ENCODE results near the gene UNC13B. TPM values are rescaled to one million over a fixed set of nuclear protein-coding genes. Genes with fewer than 3 reads are reported as not detected.

Gene UNC13B
- total RNA-seq, 1 donor from 2014 or later, result 15.5 TPM

DNA sequence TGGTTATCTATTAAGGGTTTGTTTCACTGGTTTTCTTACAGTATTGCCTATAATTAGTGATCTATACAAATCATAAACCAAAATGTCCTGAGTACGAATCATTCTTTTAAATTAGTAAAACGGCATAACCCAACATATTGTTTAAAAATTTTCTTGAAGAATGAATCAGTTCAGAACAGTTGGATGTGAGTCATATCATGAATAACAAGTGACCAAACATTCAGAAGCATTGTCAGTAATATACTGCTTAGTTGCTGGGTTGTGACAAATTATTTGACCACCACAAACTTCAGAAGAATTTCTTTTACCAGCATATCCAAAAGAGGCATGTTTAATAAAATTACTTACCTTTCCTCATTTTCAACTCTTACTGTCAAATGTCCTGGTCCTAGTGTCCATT, 111.2 kb downstream of the UNC13B start:
- DNase-seq (ENCODE audit: low read depth in 2 of 2), result peak in 1 of 2 donors; percentile 73

DNA sequence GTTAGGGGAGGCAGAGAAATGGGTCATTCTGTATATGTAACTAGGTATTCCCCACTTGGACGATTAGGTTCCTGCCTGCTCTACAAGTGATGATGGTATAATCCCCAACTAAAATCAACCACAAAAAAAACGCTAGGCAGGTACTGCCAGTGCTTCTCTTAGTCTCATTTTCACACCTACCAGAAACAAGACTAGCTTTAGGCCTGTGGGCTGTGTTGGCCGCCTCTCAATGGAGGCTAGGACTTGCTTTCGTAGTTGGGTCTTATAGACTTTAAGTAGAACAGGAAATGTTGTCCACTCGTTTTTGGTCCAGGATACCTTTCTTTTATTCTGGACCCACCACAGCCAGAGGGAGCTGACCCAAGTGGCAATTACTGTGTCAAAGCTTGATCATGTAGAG, 111.8 kb downstream of the UNC13B start:
- DNase-seq (ENCODE audit: low read depth in 2 of 2), result no peak

DNA sequence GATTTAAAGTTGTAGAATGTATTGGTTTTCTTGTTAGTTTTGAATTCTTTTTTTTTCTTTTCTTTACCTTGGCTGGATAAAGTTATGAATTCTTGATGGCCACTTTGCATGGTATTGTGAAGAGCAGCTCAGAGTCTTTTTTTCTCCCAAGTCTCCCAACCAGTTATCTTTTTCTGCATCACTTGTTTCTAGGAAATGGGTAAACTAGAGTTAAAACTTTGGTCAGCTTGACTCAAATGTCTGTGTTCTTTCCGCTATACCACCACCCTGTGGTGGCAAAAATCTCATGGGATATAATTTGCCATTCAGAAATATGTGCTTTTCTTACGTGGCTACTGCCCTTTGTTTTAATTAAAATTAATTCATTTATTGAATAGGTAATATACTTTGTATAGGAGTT, 113.2 kb downstream of the UNC13B start:
- no peak for DNase-seq (ENCODE audit: low read depth in 2 of 2)

DNA sequence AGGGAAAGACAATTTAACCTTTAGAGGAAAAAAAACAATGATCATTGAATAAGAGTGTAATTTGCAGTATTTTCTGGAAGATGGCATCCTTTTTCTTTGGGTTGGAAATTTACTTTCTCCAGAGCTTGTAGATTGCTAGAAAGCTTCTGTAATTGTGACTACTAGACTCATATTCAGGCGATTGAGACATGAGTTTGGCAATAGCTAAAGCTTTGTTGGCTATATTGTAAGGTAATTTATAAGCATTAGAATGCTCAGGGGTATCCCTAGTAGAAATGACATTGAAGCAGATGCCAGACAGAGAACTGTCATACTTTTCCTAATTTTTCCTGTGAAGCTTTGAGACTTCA, 115.3 kb downstream of the UNC13B start:
- no peak for DNase-seq (ENCODE audit: low read depth in 2 of 2)

DNA sequence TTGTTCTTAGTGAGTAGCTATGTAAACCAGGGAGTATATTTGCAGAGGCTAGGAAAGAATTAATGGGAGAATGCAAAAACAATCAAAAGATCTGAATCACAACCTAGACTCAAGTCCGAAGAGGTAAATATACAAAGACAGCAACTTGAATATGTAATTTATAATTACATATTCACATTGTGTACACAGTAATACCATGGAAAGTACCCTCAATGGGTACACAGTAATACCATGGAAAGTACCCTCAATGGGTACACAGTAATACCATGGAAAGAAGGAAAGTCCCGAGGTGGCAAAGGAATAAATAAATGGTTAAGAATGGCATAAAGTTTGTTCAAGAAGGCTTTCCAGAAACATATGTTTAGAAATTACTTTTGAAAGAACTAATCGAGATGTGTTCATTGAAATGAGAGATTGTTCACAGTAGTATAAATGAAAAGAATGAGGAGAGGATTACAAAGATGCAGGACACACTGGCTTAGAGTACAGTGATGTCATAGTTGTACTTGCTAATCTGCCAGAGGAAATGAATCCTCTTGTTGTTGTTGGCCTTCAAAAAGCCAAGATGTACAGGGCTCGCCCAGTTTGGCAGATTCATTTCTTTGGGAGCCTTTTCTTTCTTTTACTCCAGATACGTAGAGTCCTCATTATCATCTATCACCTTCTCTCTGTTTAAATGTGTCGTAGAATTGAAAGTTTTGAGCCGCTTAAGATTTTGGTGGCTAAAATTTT, 116.0 kb downstream of the UNC13B start:
- peak; percentile 9 to 84 for DNase-seq (ENCODE audit: low read depth in 2 of 2)

DNA sequence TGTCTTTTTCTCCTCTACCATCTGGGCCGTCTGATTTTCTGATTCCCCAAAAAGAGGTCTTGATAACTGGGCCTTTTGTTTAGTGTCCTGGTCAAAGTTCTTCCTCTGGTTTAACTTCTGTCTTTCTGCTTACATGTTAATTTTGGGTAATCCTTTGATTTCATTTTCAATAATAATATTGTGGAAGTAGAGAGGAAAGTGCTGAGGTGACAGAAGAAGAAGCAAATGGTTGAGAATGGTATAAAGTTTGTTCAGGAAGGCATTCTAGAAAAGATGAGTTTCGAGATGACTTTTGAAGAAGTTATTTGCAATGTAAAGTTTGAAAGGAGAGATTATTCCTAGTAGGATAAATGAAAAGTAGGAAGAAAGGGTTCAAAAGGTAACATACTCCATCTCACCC, 118.1 kb downstream of the UNC13B start:
- no peak for DNase-seq (ENCODE audit: low read depth in 2 of 2)

DNA sequence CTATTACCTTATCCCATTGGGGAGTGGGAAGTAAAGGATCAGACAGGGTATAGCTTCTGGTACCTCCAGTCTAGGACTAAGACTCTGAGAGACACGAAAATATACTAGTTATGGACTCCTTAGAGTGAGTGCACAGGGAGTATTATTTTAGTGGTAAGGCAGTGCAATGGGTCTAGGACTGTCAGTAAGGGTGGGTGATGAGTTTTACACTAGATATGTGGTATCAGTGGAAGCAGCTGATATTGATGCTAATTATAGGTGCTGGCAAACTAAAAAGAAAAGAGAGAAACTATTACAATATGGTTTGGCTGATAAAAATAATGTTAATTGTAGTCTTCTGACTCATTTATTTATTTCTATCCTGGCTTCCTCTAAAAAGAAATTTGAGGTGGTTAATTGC, 118.6 kb downstream of the UNC13B start:
- DNase-seq (ENCODE audit: low read depth in 2 of 2), result no peak

DNA sequence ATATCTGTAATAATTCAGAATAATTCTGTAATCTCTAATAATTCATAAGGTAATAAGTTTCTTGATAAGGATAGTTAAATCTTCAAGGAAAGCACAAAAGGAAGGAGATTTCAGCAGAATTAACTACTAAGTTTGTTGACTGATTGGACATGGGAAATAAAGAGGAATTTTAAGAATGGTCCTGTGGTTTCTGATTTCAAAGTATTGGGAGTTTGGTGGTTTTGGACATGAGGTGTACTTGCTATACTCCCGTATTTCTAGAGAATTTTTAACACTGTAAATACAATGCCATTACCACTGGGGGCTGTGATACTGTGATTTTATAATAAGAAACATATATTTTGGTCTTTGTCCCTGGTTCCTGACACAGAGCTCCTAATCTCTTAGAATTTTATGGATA, 123.9 kb downstream of the UNC13B start:
- DNase-seq (ENCODE audit: low read depth in 2 of 2), result no peak

DNA sequence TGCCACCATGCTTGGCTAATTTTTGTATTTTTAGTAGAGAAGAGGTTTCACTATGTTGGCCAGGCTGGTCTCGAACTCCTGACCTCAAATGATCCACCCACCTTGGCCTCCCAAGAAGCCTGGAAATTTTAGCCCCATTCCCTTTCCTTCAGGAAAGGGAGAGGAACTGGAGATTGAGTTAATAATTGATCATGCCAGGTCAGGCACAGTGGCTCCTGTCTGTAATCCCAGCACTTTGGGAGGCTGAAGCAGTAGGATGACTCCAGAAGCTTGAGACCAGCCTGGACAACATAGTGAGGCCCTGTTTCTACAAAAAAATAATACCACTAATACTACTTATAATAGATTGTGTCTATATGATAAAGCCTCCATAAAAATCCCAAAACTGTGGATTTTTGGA, 124.6 kb downstream of the UNC13B start:
- DNase-seq (ENCODE audit: low read depth in 2 of 2), result no peak

DNA sequence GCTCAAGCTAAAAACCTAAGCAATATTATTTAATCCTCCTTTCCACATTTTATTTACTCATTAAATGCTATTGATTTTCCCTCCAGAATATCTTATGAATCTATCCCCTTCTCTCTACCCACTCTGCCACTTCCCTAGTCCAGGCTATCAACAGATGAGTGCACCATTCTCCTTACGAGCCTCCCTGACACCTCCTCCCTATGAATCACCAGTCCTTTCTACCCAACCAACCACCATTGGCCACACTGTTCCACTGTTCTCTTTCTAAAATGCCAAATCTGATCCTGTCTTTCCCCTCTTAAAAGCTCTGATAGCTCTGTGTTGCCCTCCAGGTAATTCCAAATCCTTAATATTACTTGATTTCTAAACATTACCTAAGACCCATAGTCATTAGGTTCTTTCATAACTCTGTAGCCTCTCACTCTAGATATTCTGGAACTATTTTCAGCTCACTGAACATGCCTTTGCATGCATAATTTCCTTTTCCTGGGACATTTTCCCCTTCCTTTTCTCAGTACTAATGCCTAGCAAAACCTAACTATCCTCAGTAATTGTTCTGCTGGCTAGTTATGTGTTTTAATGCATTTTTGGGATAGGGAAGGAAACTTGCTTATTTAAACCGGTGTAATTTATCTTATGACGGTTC, 126.3 kb downstream of the UNC13B start:
- peak in 1 of 2 donors; percentile 37 for DNase-seq (ENCODE audit: low read depth in 2 of 2)

DNA sequence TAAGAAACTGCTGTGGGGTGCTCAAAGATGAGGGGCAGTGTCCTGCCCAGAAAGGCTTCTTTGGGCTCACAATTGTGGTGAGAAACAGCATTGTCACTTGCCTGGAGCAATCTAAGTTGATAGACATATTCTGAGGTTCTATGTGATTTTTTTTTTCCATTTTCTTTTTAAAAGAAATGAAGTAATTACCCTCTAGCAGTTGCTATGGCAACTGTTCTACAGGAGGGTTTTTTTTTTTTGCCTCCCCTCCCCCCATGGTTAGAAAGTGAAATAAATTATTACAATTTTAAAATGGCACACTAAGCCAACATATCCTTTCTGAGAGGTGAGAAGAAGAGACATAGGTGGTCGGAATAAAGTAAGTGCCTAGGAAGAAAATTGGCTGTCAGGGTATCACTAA, 127.0 kb downstream of the UNC13B start:
- DNase-seq (ENCODE audit: low read depth in 2 of 2), result no peak

DNA sequence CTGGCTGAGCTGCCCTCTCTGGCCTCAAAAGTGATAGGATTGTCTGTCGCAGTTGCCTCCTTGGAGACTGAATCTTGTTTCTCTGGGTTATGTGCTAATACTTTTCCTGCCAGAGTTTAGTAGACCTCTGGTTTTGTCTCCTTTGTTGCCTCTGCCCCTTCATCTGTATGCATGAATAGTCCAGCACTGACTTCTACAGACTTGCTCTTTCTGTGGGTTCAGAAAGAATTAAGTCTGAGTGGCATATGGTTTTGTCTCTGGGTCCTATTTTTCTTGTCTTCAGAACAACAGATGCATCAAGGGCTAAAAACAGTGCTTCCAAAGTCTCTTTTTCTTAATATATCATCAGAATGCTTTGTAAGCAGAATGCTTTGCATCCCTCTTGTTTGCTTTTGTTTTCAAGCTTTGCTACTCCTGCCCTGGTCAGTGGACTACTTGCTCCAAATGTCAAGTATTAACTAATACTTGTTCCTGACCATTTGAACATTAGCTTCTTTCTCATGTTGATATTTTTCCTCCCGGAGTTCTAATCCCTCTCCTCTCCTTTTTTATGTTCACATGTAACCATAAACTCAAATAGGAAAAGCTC, 131.7 kb downstream of the UNC13B start:
- no peak for DNase-seq (ENCODE audit: low read depth in 2 of 2)

DNA sequence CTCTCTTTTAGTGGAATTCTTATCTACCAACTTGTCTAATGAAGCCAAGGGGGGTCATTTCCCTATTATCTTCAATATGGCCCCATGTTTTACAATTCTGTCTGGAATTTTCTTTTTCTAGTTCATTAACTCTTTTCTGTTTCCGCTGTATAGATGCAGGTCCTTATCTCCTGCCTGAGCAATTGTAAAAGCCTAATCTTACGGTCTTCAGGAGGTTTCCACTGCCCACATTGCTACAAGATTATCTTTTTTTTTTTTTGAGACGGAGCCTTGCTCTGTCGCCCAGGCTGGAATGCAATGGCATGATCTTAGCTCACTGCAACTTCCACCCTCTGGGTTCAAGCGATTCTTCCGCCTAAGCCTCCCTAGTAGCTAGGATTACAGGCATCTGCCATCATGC, 132.3 kb downstream of the UNC13B start:
- DNase-seq (ENCODE audit: low read depth in 2 of 2), result no peak

DNA sequence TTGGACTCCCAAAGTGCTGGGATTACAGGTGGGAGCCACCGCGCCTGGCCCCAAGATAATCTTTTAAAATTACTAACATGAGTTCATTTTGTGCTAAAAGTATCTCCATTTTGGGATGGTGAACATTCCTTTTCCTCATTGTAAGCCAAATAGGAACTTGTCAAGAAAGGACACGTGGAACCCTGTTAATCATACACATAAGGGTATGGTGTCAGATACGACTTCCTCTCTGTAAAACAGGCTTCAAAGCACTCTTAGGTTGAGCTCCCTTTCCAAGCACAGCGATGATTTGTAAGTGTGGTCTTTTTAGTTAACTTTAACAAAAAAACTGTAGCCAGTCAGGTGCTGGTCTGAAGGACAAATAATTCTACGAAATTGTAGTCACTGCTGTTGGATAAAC, 132.7 kb downstream of the UNC13B start:
- no peak for DNase-seq (ENCODE audit: low read depth in 2 of 2)

DNA sequence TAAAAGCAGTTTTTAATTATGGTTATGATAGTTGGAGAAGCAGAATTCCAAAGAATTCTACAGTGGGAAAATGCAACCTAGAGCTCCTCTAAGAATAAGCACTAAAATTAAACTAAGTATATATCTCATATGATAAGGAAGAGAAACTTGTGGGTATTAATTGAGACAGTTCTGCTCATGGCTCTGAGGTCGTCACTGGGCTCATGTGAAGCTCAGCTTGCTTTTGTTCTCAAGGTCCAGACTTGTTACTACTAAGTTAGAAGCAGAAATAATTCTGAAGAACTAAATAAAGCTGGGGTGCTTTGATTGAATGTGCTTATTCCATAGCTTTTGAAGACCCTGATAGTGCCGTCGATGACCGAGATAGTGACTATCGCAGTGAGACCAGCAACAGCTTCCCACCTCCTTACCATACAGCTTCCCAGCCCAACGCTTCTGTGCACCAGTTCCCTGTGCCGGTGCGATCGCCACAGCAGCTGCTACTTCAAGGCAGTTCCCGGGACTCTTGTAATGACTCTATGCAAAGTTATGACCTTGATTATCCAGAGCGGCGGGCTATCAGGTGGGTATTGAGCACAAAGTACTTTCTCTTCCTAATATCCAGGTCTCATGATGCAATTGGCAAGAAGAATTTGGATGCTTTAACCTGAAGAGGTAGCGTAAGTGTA, 133.7 kb downstream of the UNC13B start:
- DNase-seq (ENCODE audit: low read depth in 2 of 2), result no peak

DNA sequence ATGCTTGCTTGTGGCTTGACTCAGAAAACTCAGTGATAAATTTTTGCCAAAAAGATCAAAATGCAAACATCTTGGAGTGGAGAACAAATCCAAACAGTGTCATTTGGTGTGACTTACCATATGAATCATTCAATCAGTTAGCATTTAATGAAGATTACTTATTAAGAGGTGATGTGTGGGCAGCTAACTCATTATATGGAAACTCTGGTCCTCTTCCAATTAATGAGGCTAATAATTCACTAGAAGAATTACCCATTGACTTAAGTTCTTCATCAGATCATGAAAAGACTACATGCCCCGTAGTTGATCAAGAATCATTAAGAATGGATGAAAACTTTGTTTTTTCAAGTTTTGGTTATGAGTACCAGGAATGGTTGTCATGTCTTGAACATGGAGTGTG, 141.8 kb downstream of the UNC13B start:
- no peak for DNase-seq (ENCODE audit: low read depth in 2 of 2)

DNA sequence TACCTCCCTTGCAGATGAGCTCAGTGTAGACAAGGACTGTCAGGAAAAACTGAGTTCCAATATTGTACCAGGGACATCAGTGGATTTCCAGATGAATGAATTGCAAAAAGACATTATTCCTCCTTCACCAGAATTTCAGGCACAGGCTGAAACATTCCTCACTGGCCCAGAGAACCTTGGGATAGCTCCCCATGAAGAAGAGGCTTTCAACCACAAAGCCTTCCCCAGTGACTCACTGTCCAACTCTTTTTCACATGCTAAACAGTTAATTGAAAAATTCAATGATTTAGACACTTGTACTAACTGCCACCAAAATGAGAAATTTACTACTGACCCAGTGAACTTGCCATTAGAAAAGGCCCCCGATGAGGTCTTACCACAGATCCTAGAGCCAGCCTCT, 144.5 kb downstream of the UNC13B start:
- no peak for DNase-seq (ENCODE audit: low read depth in 2 of 2)

DNA sequence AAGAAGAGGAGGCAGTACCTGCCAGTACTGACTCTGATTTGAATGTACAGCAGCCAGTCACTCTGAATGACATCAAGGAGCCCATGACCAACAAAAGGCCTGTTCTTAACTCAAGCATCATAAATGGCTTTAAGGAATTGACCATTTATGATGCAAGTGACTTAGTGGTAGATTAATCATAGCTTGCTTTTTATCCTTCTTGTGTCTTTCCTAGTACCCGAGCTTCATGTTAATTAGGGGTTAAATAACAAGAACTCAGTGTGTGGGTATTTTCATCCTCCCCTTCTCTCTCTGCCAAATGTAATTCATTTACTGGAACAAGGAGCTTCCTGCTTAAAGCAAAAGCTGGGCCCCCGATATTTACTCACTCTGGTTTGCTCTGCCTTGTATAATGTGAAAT, 146.5 kb downstream of the UNC13B start:
- DNase-seq (ENCODE audit: low read depth in 2 of 2), result no peak

DNA sequence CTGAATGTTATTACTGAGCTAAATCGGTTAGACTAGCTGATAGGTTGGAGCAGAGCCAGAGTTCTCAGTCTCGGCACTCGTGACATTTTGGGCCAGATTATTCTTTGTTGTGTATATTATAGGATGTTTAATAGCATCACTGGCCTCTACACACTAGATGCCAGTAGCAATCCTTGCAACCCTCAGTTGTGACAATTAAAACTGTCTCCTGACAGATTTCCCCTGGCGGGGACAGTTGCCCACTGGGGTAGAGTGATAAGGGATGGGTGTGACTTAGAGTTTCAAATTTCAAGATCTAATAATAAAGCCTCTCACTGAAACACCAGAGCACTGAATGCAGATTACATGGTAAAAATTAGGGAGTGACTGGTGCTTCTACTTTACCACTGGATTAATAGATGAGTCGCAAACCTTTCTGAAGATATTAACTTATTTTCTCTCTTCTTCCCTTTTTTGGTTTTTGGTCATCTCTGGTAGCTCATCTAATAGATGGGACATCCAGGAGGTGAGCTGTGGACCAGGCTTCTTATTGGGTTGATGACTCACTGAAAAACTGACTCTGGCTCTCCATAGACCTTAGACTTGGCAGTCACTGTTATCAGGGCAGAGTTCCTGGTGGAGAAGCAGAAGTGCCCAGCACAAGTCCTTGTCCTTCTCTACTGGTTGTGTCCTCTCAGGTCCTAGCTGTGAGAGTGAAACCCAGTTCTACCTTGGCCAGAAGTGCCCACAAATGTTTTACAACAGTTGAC, 150.3 kb downstream of the UNC13B start:
- no peak for DNase-seq (ENCODE audit: low read depth in 2 of 2)

DNA sequence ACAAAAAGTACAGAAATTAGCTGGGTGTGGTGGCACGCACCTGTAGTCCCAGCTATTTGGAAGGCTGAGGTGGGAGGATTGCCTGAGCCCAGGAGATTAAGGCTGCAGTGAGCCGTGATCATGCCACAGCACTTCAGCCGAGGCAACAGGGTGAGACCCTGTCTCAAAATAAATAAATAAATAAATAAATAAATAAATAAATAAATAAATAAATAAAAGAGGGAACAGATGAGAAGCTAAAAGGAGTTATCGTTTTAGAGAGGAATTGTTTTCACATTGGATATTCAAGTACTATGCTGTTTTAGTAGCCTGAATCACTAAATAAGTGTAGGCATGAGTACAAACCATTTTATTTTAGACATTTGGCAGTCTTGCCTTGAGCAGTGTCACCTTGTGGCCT, 151.7 kb downstream of the UNC13B start:
- no peak for DNase-seq (ENCODE audit: low read depth in 2 of 2)

DNA sequence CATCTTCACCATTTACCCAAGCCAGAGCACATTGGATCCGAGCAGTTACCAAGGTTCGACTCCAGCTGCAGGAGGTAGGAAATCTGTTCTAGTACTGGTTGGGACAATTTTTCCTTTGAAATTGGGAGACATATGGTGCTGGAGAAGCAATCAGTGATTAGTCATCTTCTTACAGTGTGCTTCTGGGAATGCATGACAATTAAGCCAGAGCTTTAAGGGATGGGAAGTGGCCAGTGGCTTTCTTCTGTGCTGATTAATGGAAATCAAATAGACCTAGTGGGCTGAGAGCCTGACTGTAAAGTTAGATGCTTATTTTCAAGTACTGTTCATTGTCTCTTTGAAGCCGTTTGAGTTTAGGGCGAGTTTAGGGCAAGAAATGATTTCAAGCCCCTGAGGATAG, 152.1 kb downstream of the UNC13B start:
- DNase-seq (ENCODE audit: low read depth in 2 of 2), result no peak

DNA sequence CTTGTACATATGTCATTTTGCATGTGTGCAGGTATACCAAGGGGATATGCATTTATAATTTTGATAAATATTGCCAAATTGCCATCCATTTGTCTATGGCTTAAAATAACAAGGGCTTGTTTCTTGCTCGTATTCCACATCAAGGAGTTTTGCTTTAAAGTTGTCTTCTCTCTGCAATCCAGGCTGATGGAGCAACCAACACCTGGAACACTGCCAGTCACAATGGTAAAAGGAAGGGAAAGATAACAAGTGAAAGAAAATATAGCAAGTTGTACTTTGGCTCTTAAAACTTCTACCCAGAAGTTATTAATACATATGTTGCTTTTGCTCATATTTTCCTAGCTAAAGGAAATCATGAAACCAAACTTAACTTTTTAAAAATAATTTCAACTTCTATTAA, 156.9 kb downstream of the UNC13B start:
- DNase-seq (ENCODE audit: low read depth in 2 of 2), result peak in 1 of 2 donors; percentile 6
